ENCODE data around the gene SHANK1. TPM values are rescaled to one million over a fixed set of nuclear protein-coding genes. Genes with fewer than 3 reads are reported as not detected.

Gene SHANK1
- total RNA-seq, 1 donor from 2014 or later: 1.1 TPM

- no peak for DNase-seq (ENCODE audit: low spot score)
Observed at GRCh38 chr19:50659318-50660087, 60.1 kb downstream of the SHANK1 start.

DNA sequence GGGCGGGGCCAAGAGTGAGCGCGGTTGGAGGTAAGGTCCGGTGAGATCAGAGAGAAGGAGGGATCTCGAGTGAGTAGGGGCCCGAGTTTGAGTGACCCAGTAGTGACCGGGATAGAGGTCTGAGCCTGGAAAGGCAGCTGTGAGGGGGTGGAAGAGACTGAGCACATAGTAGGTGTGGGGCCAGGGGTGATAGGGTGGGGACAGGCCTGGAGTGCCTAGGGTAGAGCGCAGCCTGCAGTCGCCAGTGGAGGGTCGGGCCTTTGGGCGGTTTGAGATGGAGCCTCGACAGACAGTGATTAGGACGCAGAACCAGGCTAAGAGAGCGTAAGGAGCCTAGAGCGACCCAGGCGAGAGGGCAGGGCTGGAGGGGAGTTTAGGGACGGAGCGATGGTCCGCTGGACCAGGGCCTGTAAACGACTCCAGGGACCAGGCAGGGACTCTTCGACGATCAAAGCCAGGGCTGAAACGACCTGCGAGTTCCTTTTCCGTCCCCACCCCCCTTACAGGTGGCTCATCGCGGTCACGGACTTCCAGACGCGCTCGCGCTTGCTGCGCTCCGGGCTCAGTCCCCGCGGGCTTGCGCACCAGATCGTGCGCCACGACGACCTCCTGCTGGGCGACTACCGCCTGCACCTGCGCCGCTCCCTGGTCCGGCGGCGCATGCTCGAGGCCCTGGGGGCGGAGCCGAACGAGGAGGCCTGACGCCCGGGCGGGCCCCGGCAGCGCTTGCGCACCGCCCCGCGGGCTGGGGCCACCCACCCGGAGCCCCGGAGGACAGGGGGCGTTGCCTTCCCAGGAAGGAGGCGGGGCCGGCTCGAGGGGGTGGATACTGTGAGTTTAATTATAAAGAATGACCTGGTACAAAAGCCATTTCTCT is 60.9 kb downstream of the SHANK1 start:
- peak; percentile 41 for DNase-seq (ENCODE audit: low spot score)

DNA sequence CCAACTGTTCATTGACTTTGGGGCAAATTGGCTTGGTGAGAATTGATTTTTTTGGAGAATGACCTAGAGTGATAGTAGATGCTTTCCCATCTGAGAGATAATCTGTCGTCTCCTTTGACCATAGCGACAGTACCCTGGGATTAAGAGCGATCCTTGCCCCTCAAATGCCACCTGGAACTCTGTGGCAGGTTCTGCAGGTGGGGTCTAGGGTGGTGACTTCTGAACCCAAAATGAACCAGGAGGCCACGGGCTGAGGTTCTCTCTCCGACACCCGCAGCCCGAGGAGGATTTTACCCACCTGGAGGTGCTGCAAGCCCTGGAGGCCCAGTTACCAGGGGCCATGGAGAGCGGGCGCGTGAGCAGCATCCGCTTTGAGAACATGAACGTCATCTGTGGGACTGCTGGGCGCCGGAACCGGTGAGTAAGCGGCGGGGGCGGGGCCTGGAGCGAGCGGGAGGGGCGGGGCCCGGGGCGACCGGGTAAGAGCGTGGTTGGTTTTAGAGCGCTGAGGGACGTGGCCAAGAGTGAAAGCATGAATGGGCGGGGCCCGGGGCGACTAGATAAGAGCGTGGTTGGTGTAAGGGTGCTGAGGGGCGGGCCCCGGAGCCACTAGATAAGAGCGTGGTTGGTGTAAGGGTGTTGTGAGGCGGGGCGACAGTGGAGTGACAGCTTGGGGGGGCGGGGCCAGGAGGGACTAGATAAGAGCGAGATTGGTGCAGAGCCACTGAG is 61.7 kb downstream of the SHANK1 start:
- peak; percentile 76 for DNase-seq (ENCODE audit: low spot score)

DNA sequence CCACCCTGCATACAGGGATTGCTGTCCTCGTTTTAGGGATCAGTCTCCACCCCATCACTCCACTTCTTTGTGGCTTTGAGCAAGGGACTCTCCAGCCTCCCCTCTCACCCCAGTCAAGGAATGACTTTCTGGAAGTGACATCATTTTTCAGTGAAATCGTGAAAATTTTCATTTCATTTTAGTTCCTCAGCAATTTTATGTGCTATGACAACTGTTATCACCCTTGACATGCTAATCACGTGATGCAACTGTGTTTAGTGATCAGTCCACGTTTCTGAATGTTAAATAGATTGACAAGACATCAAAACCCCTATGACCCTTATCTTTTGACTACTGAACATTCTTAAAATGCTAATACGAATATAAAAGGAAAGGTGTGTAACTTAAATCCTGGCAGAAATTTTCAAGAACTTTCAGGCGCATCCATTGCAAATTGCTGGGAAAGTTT is 62.4 kb downstream of the SHANK1 start:
- DNase-seq (ENCODE audit: low spot score): no peak

GRCh38 chr19:50654882-50655281 is 64.7 kb downstream of the SHANK1 start:
- DNase-seq (ENCODE audit: low spot score): no peak

- no peak for DNase-seq (ENCODE audit: low spot score)
Observed at GRCh38 chr19:50652722-50653121, 66.9 kb downstream of the SHANK1 start.

DNA sequence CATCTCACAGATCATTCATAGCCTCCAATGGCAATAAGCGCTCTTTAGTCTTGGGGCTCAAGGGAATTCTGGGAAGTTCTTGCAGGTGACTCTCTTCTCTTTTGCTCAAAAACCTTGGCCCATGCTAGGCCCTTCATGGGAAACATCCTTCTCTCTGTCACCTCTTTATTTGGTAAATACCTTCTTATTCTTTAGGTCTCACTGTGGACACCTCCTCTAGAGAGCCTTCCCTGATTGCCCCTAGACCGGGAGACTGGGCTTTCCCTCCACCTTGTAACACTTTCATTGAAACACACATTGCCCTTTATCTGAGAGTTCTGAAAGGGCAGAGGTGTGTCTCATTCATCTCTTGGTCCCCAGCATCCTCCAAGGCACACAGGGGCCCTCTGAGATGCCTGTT is 68.4 kb downstream of the SHANK1 start:
- no peak for DNase-seq (ENCODE audit: low spot score)

- no peak for DNase-seq (ENCODE audit: low spot score)
Observed at GRCh38 chr19:50649433-50650391, 69.9 kb downstream of the SHANK1 start, which contains the start of gene C19orf81. Gene C19orf81 (plus strand): TSS chr19:50649445. CDS start chr19:50649445, 0 bp downstream.

DNA sequence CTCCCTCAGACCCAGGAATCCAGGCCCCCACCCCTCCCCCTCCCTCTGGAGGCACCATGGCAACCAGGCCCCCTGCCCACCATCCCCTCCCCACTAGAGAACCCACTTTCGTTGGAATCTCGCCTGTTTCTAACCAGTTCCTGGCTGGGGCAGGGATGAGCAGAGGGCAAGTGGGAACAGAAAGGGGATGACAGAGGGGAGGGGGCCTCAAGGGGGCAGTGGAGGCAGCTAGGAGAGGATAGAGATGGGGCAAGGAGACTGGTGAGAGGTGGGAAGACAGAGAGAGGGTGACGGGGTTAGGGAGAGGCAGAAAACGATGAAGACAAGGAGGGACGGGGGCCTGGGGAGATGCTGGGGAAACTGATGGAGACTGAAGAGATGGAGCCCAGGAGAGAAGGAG is 70.9 kb downstream of the SHANK1 start:
- DNase-seq (ENCODE audit: low spot score): no peak

GRCh38 chr19:50647879-50648615 is 71.6 kb downstream of the SHANK1 start:
- no peak for DNase-seq (ENCODE audit: low spot score)

DNA sequence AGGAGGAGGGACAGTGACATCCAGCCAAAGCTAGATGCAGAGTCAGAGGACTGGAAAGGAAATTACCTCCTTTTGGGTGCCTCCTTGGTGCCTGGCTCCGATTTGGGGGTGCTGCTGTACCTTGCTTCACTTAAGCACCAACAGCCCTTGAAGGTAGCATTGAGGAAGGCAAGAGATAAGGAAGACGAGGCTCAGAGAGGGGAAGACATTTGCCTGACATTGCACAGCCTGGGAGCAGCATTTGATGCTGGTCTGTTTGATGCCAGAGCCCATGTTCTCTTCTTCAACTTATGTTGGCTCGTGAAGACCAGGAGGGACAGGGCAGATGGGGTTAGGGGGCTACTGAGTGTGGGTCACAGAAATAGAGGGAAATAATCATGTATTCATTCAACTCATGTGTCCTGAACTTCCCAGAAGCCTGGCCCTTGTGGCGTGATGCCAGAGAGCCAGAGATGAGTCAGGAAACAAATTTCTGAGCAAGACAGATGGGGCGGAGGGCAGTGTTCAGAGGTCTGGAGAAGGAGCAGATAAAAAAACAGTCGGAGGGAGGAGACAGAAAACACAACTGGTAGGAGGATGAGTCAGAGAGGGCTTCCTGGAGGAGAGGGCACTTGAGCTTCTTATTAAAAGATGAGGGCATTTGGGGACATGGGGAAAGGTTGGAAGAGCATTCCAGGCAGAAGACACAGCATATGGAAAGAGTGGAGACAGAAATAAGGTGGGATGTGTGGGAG is 73.4 kb downstream of the SHANK1 start:
- DNase-seq (ENCODE audit: low spot score): no peak

DNA sequence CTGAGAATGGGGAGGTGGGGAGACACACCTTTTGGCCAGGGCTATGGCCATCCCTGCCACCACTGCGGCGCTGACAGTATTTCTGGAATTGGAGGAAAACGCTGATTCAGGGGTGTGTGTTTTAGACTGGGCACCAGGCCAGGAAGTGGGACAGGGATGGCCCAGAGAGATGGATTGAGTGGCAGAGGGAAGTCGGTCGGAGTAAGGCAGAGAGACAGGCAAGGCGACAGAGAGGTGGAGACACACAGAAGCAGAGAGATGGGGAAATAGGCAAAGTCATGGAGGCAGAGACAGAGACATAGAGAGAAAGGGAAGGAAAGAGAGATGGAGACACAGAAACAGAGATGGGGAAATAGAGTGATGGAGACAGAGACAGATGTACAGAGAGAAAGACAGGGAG is 74.5 kb downstream of the SHANK1 start:
- DNase-seq (ENCODE audit: low spot score): no peak

- no peak for DNase-seq (ENCODE audit: low spot score)
Observed at GRCh38 chr19:50644315-50644915, 75.2 kb downstream of the SHANK1 start.

DNA sequence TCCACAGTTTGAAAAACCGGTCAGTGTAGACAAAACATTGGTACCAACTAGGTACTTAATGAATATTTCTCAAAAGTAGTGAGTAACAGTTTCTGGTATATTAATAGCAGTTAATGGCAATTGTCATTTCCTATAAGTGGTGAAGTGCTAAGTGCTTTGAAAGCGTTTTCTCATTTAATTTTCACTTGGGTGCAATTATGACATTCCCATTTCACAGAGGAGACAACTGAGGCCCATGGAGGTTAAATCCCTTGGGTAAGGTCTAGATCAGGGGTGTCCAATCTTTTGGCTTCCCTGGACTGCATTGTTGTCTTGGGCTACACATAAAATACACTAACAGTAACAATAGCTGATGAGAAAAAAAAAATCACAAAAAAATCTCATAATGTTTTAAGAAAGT is 79.2 kb downstream of the SHANK1 start:
- DNase-seq (ENCODE audit: low spot score): no peak

- peak; percentile 29 for DNase-seq (ENCODE audit: low spot score)
Observed at GRCh38 chr19:50639121-50640112, 80.2 kb downstream of the SHANK1 start, which contains the start of gene SYT3. Gene SYT3 (minus strand): TSS chr19:50639881. CDS start chr19:50637411, 2,470 bp downstream.

DNA sequence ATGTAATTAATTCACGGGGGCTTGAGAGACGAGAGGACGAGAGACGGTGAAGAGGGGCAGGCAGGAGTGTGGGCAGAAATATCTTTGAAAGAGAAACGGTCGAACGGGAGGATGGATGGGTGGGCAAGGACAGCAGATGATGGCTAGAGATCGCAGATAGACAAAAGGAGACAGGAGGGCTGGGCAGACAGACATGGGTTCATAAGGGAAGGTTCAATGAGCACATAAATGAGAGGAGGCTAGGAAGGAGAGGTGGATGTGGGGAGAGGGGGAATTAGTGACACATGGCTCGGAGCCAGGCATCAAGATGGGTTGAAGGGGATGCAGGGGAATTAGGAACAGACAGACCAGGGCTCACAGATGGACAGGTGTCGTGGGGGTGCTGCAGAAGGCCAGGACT is 81.0 kb downstream of the SHANK1 start:
- no peak for DNase-seq (ENCODE audit: low spot score)

DNA sequence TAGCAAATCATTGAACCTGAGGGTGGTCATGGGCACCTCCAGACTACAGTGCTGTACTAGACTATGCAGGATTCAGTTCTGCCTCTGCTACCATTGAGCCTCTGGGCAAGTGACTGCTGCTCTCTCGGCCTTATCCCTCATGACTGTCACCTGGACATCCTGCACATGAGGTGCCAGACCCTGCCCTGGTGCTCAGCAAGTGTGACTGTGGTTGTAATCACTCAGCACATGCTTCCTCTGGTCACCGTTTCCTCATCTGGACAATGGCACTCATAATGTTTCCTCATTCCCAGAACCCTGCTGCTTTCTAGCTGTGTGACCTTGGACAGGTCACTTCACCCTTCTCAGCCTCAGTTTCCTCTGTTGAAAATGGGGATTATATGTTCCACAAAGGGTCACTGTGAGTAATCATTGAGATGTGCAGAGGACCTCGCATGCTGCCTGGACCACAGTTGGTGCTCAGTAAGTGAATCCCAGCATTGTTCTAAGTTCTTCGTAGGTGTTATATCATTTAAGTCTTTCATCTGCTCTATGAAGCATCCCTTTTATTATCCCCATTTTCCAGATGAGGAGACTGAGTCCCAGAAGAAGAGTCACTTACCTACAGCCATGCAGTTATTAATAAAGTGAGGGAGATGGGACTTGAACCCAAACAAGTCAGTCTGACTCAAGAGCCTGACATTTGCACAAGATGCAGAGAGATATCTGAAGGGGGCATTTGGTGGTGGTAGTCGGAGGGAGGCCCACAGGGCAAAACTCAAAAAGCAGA is 83.1 kb downstream of the SHANK1 start:
- no peak for DNase-seq (ENCODE audit: low spot score)

Data from mucosa of gallbladder (tissue), 1 donor.